Caco-2 (cell line): ENCODE measurements around the gene GABRG3. TPM values are rescaled to one million over a fixed set of nuclear protein-coding genes. Genes with fewer than 3 reads are reported as not detected.

ENCODE experiments used
- BruUV-seq: library from RNA; stranded (reverse); fragments of 400-500 nt; replicated peaks from 2 replicates; lab custom pipeline; 2021; lab: Mats Ljungman, UMichigan
- CTCF ChIA-PET: fragments of 300-600 bp; sonication (Branson Sonifier 250); formaldehyde crosslinking; loops from one replicate; lab custom pipeline; 2022; ENCODE audit warnings: antibody characterized with exemption; lab: Charles Lee
- POLR2A ChIA-PET: fragments of 300-600 bp; sonication (Branson Sonifier 250); formaldehyde crosslinking; loops from one replicate; lab custom pipeline; 2022; ENCODE audit warnings: antibody characterized with exemption; lab: Charles Lee
- DNase-seq, 2 experiments: peaks; one replicate each; pipeline versions ENCODE4 v3.0.0 to v3.0.0-alpha.2; 2020 to 2022
- H3K27me3 ChIP-seq: replicated peaks from 2 replicates; pipeline ENCODE4 v1.6.0; 2011; ENCODE audit warnings: low read length; ENCODE audit not compliant: control insufficient read depth, insufficient read depth
- H3K36me3 ChIP-seq: 2 replicates; pipeline ENCODE4 v1.5.1; 2011; ENCODE audit warnings: low read length; ENCODE audit not compliant: control insufficient read depth, insufficient read depth
- H3K4me1 ChIP-seq: fragments of 250-450 bp; sonication (Bioruptor Pico); 2 replicates; pipeline ENCODE4 v1.5.1; 2020; ENCODE audit warnings: mild to moderate bottlenecking
- H3K4me3 ChIP-seq: 2 replicates; pipeline ENCODE4 v1.5.1; 2011; ENCODE audit warnings: low read depth, mild to moderate bottlenecking, control low read depth, low read length
- H3K9me3 ChIP-seq: fragments of 250-450 bp; sonication (Bioruptor Pico); 2 replicates; pipeline ENCODE4 v1.5.1; 2020; ENCODE audit warnings: mild to moderate bottlenecking, moderate library complexity
- H3K27ac Mint-ChIP-seq: one replicate; pipeline ENCODE4 v1.8.0; 2022; ENCODE audit warnings: mixed read lengths; ENCODE audit not compliant: unreplicated experiment
- H3K27me3 Mint-ChIP-seq: one replicate; pipeline ENCODE4 v1.8.0; 2022; ENCODE audit warnings: mixed read lengths; ENCODE audit not compliant: insufficient read depth, unreplicated experiment
- H3K36me3 Mint-ChIP-seq: one replicate; pipeline ENCODE4 v1.8.0; 2022; ENCODE audit warnings: mild to moderate bottlenecking, mixed read lengths; ENCODE audit not compliant: insufficient read depth, unreplicated experiment
- H3K4me1 Mint-ChIP-seq: one replicate; pipeline ENCODE4 v1.8.0; 2022; ENCODE audit warnings: low read depth, mixed read lengths; ENCODE audit not compliant: unreplicated experiment
- H3K4me3 Mint-ChIP-seq: one replicate; pipeline ENCODE4 v1.8.0; 2022; ENCODE audit warnings: mild to moderate bottlenecking, moderate library complexity, mixed read lengths; ENCODE audit not compliant: unreplicated experiment
- H3K9me3 Mint-ChIP-seq: one replicate; pipeline ENCODE4 v1.8.0; 2022; ENCODE audit warnings: mixed read lengths; ENCODE audit not compliant: unreplicated experiment
- CTCF ChIP-seq, 2 experiments: fragments of 200-600 bp in 1 of 2; IDR thresholded peaks; 1 replicate in 1 of 2; 2 replicates in 1 of 2; pipeline versions ENCODE4 v1.5.1 to v1.8.0; 2011 to 2022; ENCODE audit warnings: antibody characterized with exemption in 1 of 2, control low read depth in 1 of 2, inconsistent platforms in 1 of 2, low read depth in 1 of 2, low read length in 1 of 2, mild to moderate bottlenecking in 1 of 2, moderate library complexity in 1 of 2; ENCODE audit not compliant: insufficient read depth in 1 of 2, severe bottlenecking in 1 of 2, unreplicated experiment in 1 of 2
- intact Hi-C: fragments of 100-400 bp; cut with micrococcal nuclease; formaldehyde crosslinking; loops from one replicate; pipeline ENCODE4 v1.10.0; 2022; ENCODE audit not compliant: unreplicated experiment
- total RNA-seq: library from RNA; stranded (reverse); gene quantifications from 2 replicates; pipeline ENCODE4 v1.2.3, GENCODE V29; 2022

GABRG3 gene
- total RNA-seq, 1 experiment from 2014 or later, result not detected

GRCh38 chr15:26967719-26968269, 3.2 kb upstream of the GABRG3 start:
- DNase-seq, result no peak
- Histone ChIP-seq H3K27me3 (no peaks in the 10 kb centered on the region), H3K4me3 (no peak overlapping the region), H3K4me1 (no peaks in the 10 kb centered on the region), H3K9me3 (no peaks in the 10 kb centered on the region), H3K36me3 (no peaks in the 10 kb centered on the region)
- no peak for TF ChIP-seq CTCF (IDR thresholded peaks at IDR 0.05; ENCODE audit: insufficient read depth in 1 of 2, low read depth in 1 of 2, low read length in 1 of 2, severe bottlenecking in 1 of 2, unreplicated experiment in 1 of 2)
- no TSS peak for BruUV-seq
- Mint-ChIP-seq H3K27me3 (no peaks in the 10 kb centered on the region), H3K4me1 (no peaks in the 10 kb centered on the region), H3K9me3 (no peaks in the 10 kb centered on the region), H3K36me3 (no peaks in the 10 kb centered on the region), H3K4me3 (no peak overlapping the region), H3K27ac (no peak overlapping the region)
- intact Hi-C loops, result no loop called here
- ChIA-PET POLR2A (no interaction called here), CTCF (no interaction called here)

- Mint-ChIP-seq H3K4me3 (no peak overlapping the region), H3K27me3 (no peaks in the 10 kb centered on the region), H3K36me3 (no peaks in the 10 kb centered on the region), H3K9me3 (no peaks in the 10 kb centered on the region), H3K4me1 (no peaks in the 10 kb centered on the region), H3K27ac (no peak overlapping the region)
- DNase-seq, result no peak
- no TSS peak for BruUV-seq
- no peak overlapping the region for H3K4me3 ChIP-seq
- H3K27me3 ChIP-seq, result no peaks in the 10 kb centered on the region
- intact Hi-C loops, result no loop called here
- H3K9me3 ChIP-seq, result no peaks in the 10 kb centered on the region
- ChIA-PET POLR2A (no interaction called here), CTCF (no interaction called here)
- H3K36me3 ChIP-seq, result no peaks in the 10 kb centered on the region
- TF ChIP-seq CTCF (IDR thresholded peaks at IDR 0.05; ENCODE audit: insufficient read depth in 1 of 2, low read depth in 1 of 2, low read length in 1 of 2, severe bottlenecking in 1 of 2, unreplicated experiment in 1 of 2), result no peak
- H3K4me1 ChIP-seq, result no peaks in the 10 kb centered on the region
Measured at GRCh38 chr15:26968806-26969205, 2.2 kb upstream of the GABRG3 start.

GRCh38 chr15:26971271-26972018, 464 bp downstream of the GABRG3 start:
- Mint-ChIP-seq H3K36me3 (no peaks in the 10 kb centered on the region), H3K27ac (no peak overlapping the region), H3K4me3 (no peak overlapping the region), H3K4me1 (no peaks in the 10 kb centered on the region), H3K9me3 (no peaks in the 10 kb centered on the region), H3K27me3 (no peaks in the 10 kb centered on the region)
- Histone ChIP-seq H3K4me1 (no peaks in the 10 kb centered on the region), H3K27me3 (no peaks in the 10 kb centered on the region), H3K9me3 (no peaks in the 10 kb centered on the region), H3K36me3 (no peaks in the 10 kb centered on the region), H3K4me3 (no peak overlapping the region)
- no peak for DNase-seq
- ChIA-PET CTCF (no interaction called here), POLR2A (no interaction called here)
- no TSS peak for BruUV-seq
- TF ChIP-seq CTCF (IDR thresholded peaks at IDR 0.05; ENCODE audit: insufficient read depth in 1 of 2, low read depth in 1 of 2, low read length in 1 of 2, severe bottlenecking in 1 of 2, unreplicated experiment in 1 of 2), result no peak
- intact Hi-C loops, result no loop called here
